Measurements from ENCODE around the gene FGFRL1. TPM values are rescaled to one million over a fixed set of nuclear protein-coding genes. Genes with fewer than 3 reads are reported as not detected.
"Not testable (repeated sequence)": the region's sequence is repeated elsewhere in the genome, so short reads cannot be mapped to it uniquely, and the experiment has no call there.

The FGFRL1 gene
- total and polyA plus RNA-seq, 2 donors = 1.7 to 6.2 TPM

GRCh38 chr4:973431-974397 lies 37.7 kb upstream of the FGFRL1 start, which contains the start of gene DGKQ:
Gene DGKQ, minus strand, starts transcription at chr4:973569. Its CDS starts 87 bp downstream, at chr4:973482.
- Histone ChIP-seq H3K9me3 (ENCODE audit: control insufficient read depth in 2 of 2, insufficient read depth in 1 of 2, low read length in 1 of 2) (peaks cover 0 to 9% of the 10 kb centered on the region in 2 donors), H3K27me3 (ENCODE audit: control insufficient read depth in 2 of 2, insufficient read depth in 1 of 2, low read length in 1 of 2) (peaks cover 0 to 38% of the 10 kb centered on the region in 2 donors), H3K4me1 (ENCODE audit: control insufficient read depth in 2 of 2, insufficient read depth in 2 of 2, low read length in 2 of 2) (peaks cover 11 to 19% of the 10 kb centered on the region in 2 donors), H3K36me3 (ENCODE audit: control insufficient read depth in 2 of 2, insufficient read depth in 2 of 2, low read length in 1 of 2) (no peaks in the 10 kb centered on the region), H3K4me3 (ENCODE audit: low read length in 2 of 2) (peak within 1 kb of the TSS; percentile 46 to 59), H3K27ac (ENCODE audit: low read depth in 1 of 2, low read length in 1 of 2) (peak within 1 kb of the TSS in 1 of 2 donors; percentile 46)
- 31% methylated on average over 123 of the region's 123 CpGs for WGBS
- DNase-seq (ENCODE audit: low read depth in 6 of 9, low spot score in 9 of 9) = peak in 8 of 9 donors; percentile 40 to 89 (median 77)

GRCh38 chr4:974668-975067 lies 36.8 kb upstream of the FGFRL1 start:
- Histone ChIP-seq H3K4me1 (ENCODE audit: control insufficient read depth in 2 of 2, insufficient read depth in 2 of 2, low read length in 2 of 2) (peaks cover 11 to 19% of the 10 kb centered on the region in 2 donors), H3K27ac (ENCODE audit: low read depth in 1 of 2, low read length in 1 of 2) (no peak overlapping the region), H3K4me3 (ENCODE audit: low read length in 2 of 2) (no peak overlapping the region), H3K27me3 (ENCODE audit: control insufficient read depth in 2 of 2, insufficient read depth in 1 of 2, low read length in 1 of 2) (peaks cover 0 to 39% of the 10 kb centered on the region in 2 donors), H3K36me3 (ENCODE audit: control insufficient read depth in 2 of 2, insufficient read depth in 2 of 2, low read length in 1 of 2) (no peaks in the 10 kb centered on the region), H3K9me3 (ENCODE audit: control insufficient read depth in 2 of 2, insufficient read depth in 1 of 2, low read length in 1 of 2) (peaks cover 0 to 9% of the 10 kb centered on the region in 2 donors)
- WGBS = 96% methylated on average over 9 of the region's 9 CpGs
- no peak for DNase-seq (ENCODE audit: low read depth in 6 of 9, low spot score in 9 of 9)

- H3K4me1 ChIP-seq (ENCODE audit: control insufficient read depth in 2 of 2, insufficient read depth in 2 of 2, low read length in 2 of 2) = peaks cover 11 to 19% of the 10 kb centered on the region in 2 donors
- not testable (repeated sequence) for H3K27ac ChIP-seq (ENCODE audit: low read depth in 1 of 2, low read length in 1 of 2); H3K4me3 ChIP-seq (ENCODE audit: low read length in 2 of 2); DNase-seq (ENCODE audit: low read depth in 6 of 9, low spot score in 9 of 9); H3K36me3 ChIP-seq (ENCODE audit: control insufficient read depth in 2 of 2, insufficient read depth in 2 of 2, low read length in 1 of 2); H3K9me3 ChIP-seq (ENCODE audit: control insufficient read depth in 2 of 2, insufficient read depth in 1 of 2, low read length in 1 of 2)
- peaks cover 0 to 38% of the 10 kb centered on the region in 2 donors for H3K27me3 ChIP-seq (ENCODE audit: control insufficient read depth in 2 of 2, insufficient read depth in 1 of 2, low read length in 1 of 2)
- WGBS = 97% methylated on average over 19 of the region's 25 CpGs
Observed at GRCh38 chr4:976016-976415, 35.4 kb upstream of the FGFRL1 start.

GRCh38 chr4:978957-979701 lies 32.3 kb upstream of the FGFRL1 start:
- H3K9me3 ChIP-seq (ENCODE audit: control insufficient read depth in 2 of 2, insufficient read depth in 1 of 2, low read length in 1 of 2) = peaks cover 0 to 9% of the 10 kb centered on the region in 2 donors
- no peak for DNase-seq (ENCODE audit: low read depth in 6 of 9, low spot score in 9 of 9)
- H3K4me1 ChIP-seq (ENCODE audit: control insufficient read depth in 2 of 2, insufficient read depth in 2 of 2, low read length in 2 of 2) = no peaks in the 10 kb centered on the region
- peak overlapping the region in 1 of 2 donors; percentile 5 for H3K27ac ChIP-seq (ENCODE audit: low read depth in 1 of 2, low read length in 1 of 2)
- no peak overlapping the region for H3K4me3 ChIP-seq (ENCODE audit: low read length in 2 of 2)
- no peaks in the 10 kb centered on the region for H3K36me3 ChIP-seq (ENCODE audit: control insufficient read depth in 2 of 2, insufficient read depth in 2 of 2, low read length in 1 of 2)
- WGBS = 74% methylated on average over 20 of the region's 20 CpGs
- H3K27me3 ChIP-seq (ENCODE audit: control insufficient read depth in 2 of 2, insufficient read depth in 1 of 2, low read length in 1 of 2) = peaks cover 0 to 18% of the 10 kb centered on the region in 2 donors

- DNase-seq (ENCODE audit: low read depth in 6 of 9, low spot score in 9 of 9) = no peak
- 97% methylated on average over 17 of the region's 17 CpGs for WGBS
- peaks cover 16 to 18% of the 10 kb centered on the region in 2 donors for H3K4me1 ChIP-seq (ENCODE audit: control insufficient read depth in 2 of 2, insufficient read depth in 2 of 2, low read length in 2 of 2)
Observed at GRCh38 chr4:982291-982690, 29.1 kb upstream of the FGFRL1 start.

GRCh38 chr4:982814-983213 lies 28.6 kb upstream of the FGFRL1 start:
- Histone ChIP-seq H3K36me3 (ENCODE audit: control insufficient read depth in 2 of 2, insufficient read depth in 2 of 2, low read length in 1 of 2) (no peaks in the 10 kb centered on the region), H3K27ac (ENCODE audit: low read depth in 1 of 2, low read length in 1 of 2) (no peak overlapping the region), H3K4me1 (ENCODE audit: control insufficient read depth in 2 of 2, insufficient read depth in 2 of 2, low read length in 2 of 2) (peaks cover 21 to 24% of the 10 kb centered on the region in 2 donors), H3K9me3 (ENCODE audit: control insufficient read depth in 2 of 2, insufficient read depth in 1 of 2, low read length in 1 of 2) (no peaks in the 10 kb centered on the region), H3K4me3 (ENCODE audit: low read length in 2 of 2) (no peak overlapping the region), H3K27me3 (ENCODE audit: control insufficient read depth in 2 of 2, insufficient read depth in 1 of 2, low read length in 1 of 2) (peaks cover 0 to 11% of the 10 kb centered on the region in 2 donors)
- DNase-seq (ENCODE audit: low read depth in 6 of 9, low spot score in 9 of 9) = no peak
- WGBS = 97% methylated on average over 15 of the region's 15 CpGs

More at GRCh38 chr4:982291-982690, 29.1 kb upstream of the FGFRL1 start:
- Histone ChIP-seq H3K27ac (ENCODE audit: low read depth in 1 of 2, low read length in 1 of 2) (no peak overlapping the region), H3K4me3 (ENCODE audit: low read length in 2 of 2) (no peak overlapping the region), H3K27me3 (ENCODE audit: control insufficient read depth in 2 of 2, insufficient read depth in 1 of 2, low read length in 1 of 2) (peaks cover 0 to 11% of the 10 kb centered on the region in 2 donors), H3K9me3 (ENCODE audit: control insufficient read depth in 2 of 2, insufficient read depth in 1 of 2, low read length in 1 of 2) (no peaks in the 10 kb centered on the region), H3K36me3 (ENCODE audit: control insufficient read depth in 2 of 2, insufficient read depth in 2 of 2, low read length in 1 of 2) (no peaks in the 10 kb centered on the region)

GRCh38 chr4:984336-985054 lies 26.9 kb upstream of the FGFRL1 start:
- peaks cover 24 to 27% of the 10 kb centered on the region in 2 donors for H3K4me1 ChIP-seq (ENCODE audit: control insufficient read depth in 2 of 2, insufficient read depth in 2 of 2, low read length in 2 of 2)
- H3K9me3 ChIP-seq (ENCODE audit: control insufficient read depth in 2 of 2, insufficient read depth in 1 of 2, low read length in 1 of 2) = no peaks in the 10 kb centered on the region
- no peak overlapping the region for H3K27ac ChIP-seq (ENCODE audit: low read depth in 1 of 2, low read length in 1 of 2)
- DNase-seq (ENCODE audit: low read depth in 6 of 9, low spot score in 9 of 9) = no peak
- H3K36me3 ChIP-seq (ENCODE audit: control insufficient read depth in 2 of 2, insufficient read depth in 2 of 2, low read length in 1 of 2) = no peaks in the 10 kb centered on the region
- peaks cover 0 to 5% of the 10 kb centered on the region in 2 donors for H3K27me3 ChIP-seq (ENCODE audit: control insufficient read depth in 2 of 2, insufficient read depth in 1 of 2, low read length in 1 of 2)
- WGBS = 85% methylated on average over 15 of the region's 15 CpGs
- peak overlapping the region in 1 of 2 donors; percentile 35 for H3K4me3 ChIP-seq (ENCODE audit: low read length in 2 of 2)

GRCh38 chr4:985123-985830 lies 26.1 kb upstream of the FGFRL1 start:
- 46% methylated on average over 23 of the region's 23 CpGs for WGBS
- peaks cover 5 to 7% of the 10 kb centered on the region in 2 donors for H3K36me3 ChIP-seq (ENCODE audit: control insufficient read depth in 2 of 2, insufficient read depth in 2 of 2, low read length in 1 of 2)
- no peaks in the 10 kb centered on the region for H3K9me3 ChIP-seq (ENCODE audit: control insufficient read depth in 2 of 2, insufficient read depth in 1 of 2, low read length in 1 of 2)
- H3K4me3 ChIP-seq (ENCODE audit: low read length in 2 of 2) = peak overlapping the region in 1 of 2 donors; percentile 35
- DNase-seq (ENCODE audit: low read depth in 6 of 9, low spot score in 9 of 9) = peak in 4 of 9 donors; percentile 24 to 62 (median 41)
- peaks cover 24 to 27% of the 10 kb centered on the region in 2 donors for H3K4me1 ChIP-seq (ENCODE audit: control insufficient read depth in 2 of 2, insufficient read depth in 2 of 2, low read length in 2 of 2)
- no peaks in the 10 kb centered on the region for H3K27me3 ChIP-seq (ENCODE audit: control insufficient read depth in 2 of 2, insufficient read depth in 1 of 2, low read length in 1 of 2)
- H3K27ac ChIP-seq (ENCODE audit: low read depth in 1 of 2, low read length in 1 of 2) = no peak overlapping the region
